Activated naive CD4-positive, alpha-beta T cell treated with anti-CD3 and anti-CD28 coated beads, Interleukin-2, amount 50 U/mL, for 24 hours (primary cell): ENCODE data around the gene HPN.
"Not testable (repeated sequence)": the region's sequence is repeated elsewhere in the genome, so short reads cannot be mapped to it uniquely, and the experiment has no call there.

Experiments used
- H3K27ac Mint-ChIP-seq: one replicate; pipeline ENCODE4 v1.8.0; 2021; ENCODE audit warnings: mild to moderate bottlenecking, mixed read lengths
- H3K27me3 Mint-ChIP-seq: one replicate; pipeline ENCODE4 v1.8.0; 2021; ENCODE audit warnings: mixed read lengths
- H3K36me3 Mint-ChIP-seq: one replicate; pipeline ENCODE4 v1.8.0; 2021; ENCODE audit warnings: mixed read lengths
- H3K4me1 Mint-ChIP-seq: one replicate; pipeline ENCODE4 v1.8.0; 2021; ENCODE audit warnings: mixed read lengths
- H3K4me3 Mint-ChIP-seq: one replicate; pipeline ENCODE4 v1.8.0; 2021; ENCODE audit warnings: mild to moderate bottlenecking, mixed read lengths
- H3K9me3 Mint-ChIP-seq: one replicate; pipeline ENCODE4 v1.8.0; 2021; ENCODE audit warnings: mixed read lengths

The HPN gene

GRCh38 chr19:35015954-35016351 lies 25.6 kb upstream of the HPN start:
- H3K36me3 Mint-ChIP-seq, result peaks cover 23% of the 10 kb centered on the region
- H3K9me3 Mint-ChIP-seq, result no peaks in the 10 kb centered on the region
- peak overlapping the region; percentile 81 for H3K27ac Mint-ChIP-seq
- H3K27me3 Mint-ChIP-seq, result no peaks in the 10 kb centered on the region
- peaks cover 58% of the 10 kb centered on the region for H3K4me1 Mint-ChIP-seq
- no peak overlapping the region for H3K4me3 Mint-ChIP-seq

GRCh38 chr19:35017507-35017906 lies 24.0 kb upstream of the HPN start:
- Mint-ChIP-seq H3K27me3 (no peaks in the 10 kb centered on the region), H3K9me3 (no peaks in the 10 kb centered on the region), H3K4me3 (no peak overlapping the region), H3K4me1 (peaks cover 44% of the 10 kb centered on the region), H3K27ac (peak overlapping the region; percentile 79), H3K36me3 (peaks cover 25% of the 10 kb centered on the region)

- peak overlapping the region; percentile 23 for H3K27ac Mint-ChIP-seq
- H3K4me1 Mint-ChIP-seq, result peaks cover 35% of the 10 kb centered on the region
- no peak overlapping the region for H3K4me3 Mint-ChIP-seq
- peaks cover 21% of the 10 kb centered on the region for H3K36me3 Mint-ChIP-seq
- H3K27me3 Mint-ChIP-seq, result no peaks in the 10 kb centered on the region
- H3K9me3 Mint-ChIP-seq, result no peaks in the 10 kb centered on the region
Measured at GRCh38 chr19:35018379-35018778, 23.1 kb upstream of the HPN start.

GRCh38 chr19:35019144-35019543 lies 22.4 kb upstream of the HPN start:
- Mint-ChIP-seq H3K9me3 (no peaks in the 10 kb centered on the region), H3K27ac (no peak overlapping the region), H3K4me1 (peaks cover 27% of the 10 kb centered on the region), H3K4me3 (no peak overlapping the region), H3K36me3 (peaks cover 22% of the 10 kb centered on the region), H3K27me3 (no peaks in the 10 kb centered on the region)

GRCh38 chr19:35021016-35021415 lies 20.5 kb upstream of the HPN start:
- Mint-ChIP-seq H3K27ac (peak overlapping the region; percentile 68), H3K4me1 (peaks cover 11% of the 10 kb centered on the region), H3K27me3 (no peaks in the 10 kb centered on the region), H3K4me3 (no peak overlapping the region), H3K9me3 (no peaks in the 10 kb centered on the region), H3K36me3 (peaks cover 18% of the 10 kb centered on the region)

- Mint-ChIP-seq H3K4me3 (no peak overlapping the region), H3K9me3 (no peaks in the 10 kb centered on the region), H3K27me3 (no peaks in the 10 kb centered on the region), H3K4me1 (peaks cover 11% of the 10 kb centered on the region), H3K36me3 (peaks cover 18% of the 10 kb centered on the region), H3K27ac (no peak overlapping the region)
Measured at GRCh38 chr19:35021596-35021995, 19.9 kb upstream of the HPN start.

GRCh38 chr19:35022460-35022859 lies 19.1 kb upstream of the HPN start:
- Mint-ChIP-seq H3K27ac (no peak overlapping the region), H3K27me3 (no peaks in the 10 kb centered on the region), H3K9me3 (no peaks in the 10 kb centered on the region), H3K4me3 (no peak overlapping the region), H3K36me3 (peaks cover 18% of the 10 kb centered on the region), H3K4me1 (peaks cover 7% of the 10 kb centered on the region)

GRCh38 chr19:35023428-35023827 lies 18.1 kb upstream of the HPN start:
- H3K27me3 Mint-ChIP-seq, result no peaks in the 10 kb centered on the region
- H3K4me3 Mint-ChIP-seq, result no peak overlapping the region
- no peaks in the 10 kb centered on the region for H3K9me3 Mint-ChIP-seq
- H3K4me1 Mint-ChIP-seq, result peaks cover 4% of the 10 kb centered on the region
- H3K27ac Mint-ChIP-seq, result no peak overlapping the region
- H3K36me3 Mint-ChIP-seq, result peaks cover 15% of the 10 kb centered on the region

GRCh38 chr19:35024095-35024494 lies 17.4 kb upstream of the HPN start:
- Mint-ChIP-seq H3K4me1 (peaks cover 4% of the 10 kb centered on the region), H3K4me3 (no peak overlapping the region), H3K27ac (no peak overlapping the region), H3K36me3 (peaks cover 14% of the 10 kb centered on the region), H3K27me3 (no peaks in the 10 kb centered on the region), H3K9me3 (no peaks in the 10 kb centered on the region)

- Mint-ChIP-seq H3K9me3 (no peaks in the 10 kb centered on the region), H3K27me3 (no peaks in the 10 kb centered on the region), H3K4me1 (no peaks in the 10 kb centered on the region), H3K4me3 (no peak overlapping the region), H3K27ac (no peak overlapping the region), H3K36me3 (peaks cover 6% of the 10 kb centered on the region)
Measured at GRCh38 chr19:35025969-35026368, 15.6 kb upstream of the HPN start.

GRCh38 chr19:35026418-35026817 lies 15.1 kb upstream of the HPN start:
- no peaks in the 10 kb centered on the region for H3K9me3 Mint-ChIP-seq
- H3K27me3 Mint-ChIP-seq, result peaks cover 3% of the 10 kb centered on the region
- no peak overlapping the region for H3K27ac Mint-ChIP-seq
- H3K4me3 Mint-ChIP-seq, result no peak overlapping the region
- H3K4me1 Mint-ChIP-seq, result peaks cover 4% of the 10 kb centered on the region
- peaks cover 4% of the 10 kb centered on the region for H3K36me3 Mint-ChIP-seq

- no peak overlapping the region for H3K4me3 Mint-ChIP-seq
- peaks cover 4% of the 10 kb centered on the region for H3K36me3 Mint-ChIP-seq
- no peaks in the 10 kb centered on the region for H3K9me3 Mint-ChIP-seq
- H3K4me1 Mint-ChIP-seq, result peaks cover 7% of the 10 kb centered on the region
- H3K27me3 Mint-ChIP-seq, result peaks cover 5% of the 10 kb centered on the region
- no peak overlapping the region for H3K27ac Mint-ChIP-seq
Measured at GRCh38 chr19:35027009-35027408, 14.5 kb upstream of the HPN start.

- Mint-ChIP-seq H3K9me3 (no peaks in the 10 kb centered on the region), H3K4me1 (peaks cover 7% of the 10 kb centered on the region), H3K27me3 (peaks cover 9% of the 10 kb centered on the region), H3K27ac (no peak overlapping the region), H3K36me3 (peaks cover 4% of the 10 kb centered on the region), H3K4me3 (no peak overlapping the region)
Measured at GRCh38 chr19:35027851-35028599, 13.5 kb upstream of the HPN start.

GRCh38 chr19:35028600-35028885 lies 13.0 kb upstream of the HPN start:
- not testable (repeated sequence) for H3K4me3 Mint-ChIP-seq

GRCh38 chr19:35029275-35029736 lies 12.2 kb upstream of the HPN start:
- H3K27ac Mint-ChIP-seq, H3K9me3 Mint-ChIP-seq, H3K4me1 Mint-ChIP-seq, H3K36me3 Mint-ChIP-seq: not testable (repeated sequence)
- peak overlapping the region; percentile 54 for H3K4me3 Mint-ChIP-seq
- H3K27me3 Mint-ChIP-seq, result peaks cover 12% of the 10 kb centered on the region

More at GRCh38 chr19:35028600-35028885, 13.0 kb upstream of the HPN start:
- not testable (repeated sequence) for H3K4me1 Mint-ChIP-seq, H3K27ac Mint-ChIP-seq, H3K9me3 Mint-ChIP-seq, H3K36me3 Mint-ChIP-seq
- H3K27me3 Mint-ChIP-seq, result peaks cover 12% of the 10 kb centered on the region

GRCh38 chr19:35029737-35030256 lies 11.7 kb upstream of the HPN start:
- H3K27me3 Mint-ChIP-seq, result peaks cover 13% of the 10 kb centered on the region
- no peak overlapping the region for H3K27ac Mint-ChIP-seq
- H3K36me3 Mint-ChIP-seq, result no peaks in the 10 kb centered on the region
- H3K4me1 Mint-ChIP-seq, result peaks cover 7% of the 10 kb centered on the region
- no peaks in the 10 kb centered on the region for H3K9me3 Mint-ChIP-seq
- H3K4me3 Mint-ChIP-seq, result peak overlapping the region; percentile 54
